COLO829 (cell line): ENCODE results near the gene SHC3.
A peak's percentile ranks its signal among the peaks of the same experiment; 100 is the strongest.

Source experiments
- DNase-seq: peaks from one replicate; pipeline ENCODE4 v3.0.0; 2012; ENCODE audit warnings: low spot score

The SHC3 gene

GRCh38 chr9:89000973-89001916 is 177.4 kb downstream of the SHC3 start:
- DNase-seq, result peak; percentile 69

GRCh38 chr9:89000371-89000781 is 178.2 kb downstream of the SHC3 start:
- no peak for DNase-seq

- no peak for DNase-seq
Observed at GRCh38 chr9:88998911-88999310, 179.7 kb downstream of the SHC3 start.

- DNase-seq, result no peak
Observed at GRCh38 chr9:88998503-88998902, 180.1 kb downstream of the SHC3 start.

- no peak for DNase-seq
Observed at GRCh38 chr9:88997646-88998045, 181.0 kb downstream of the SHC3 start.

- no peak for DNase-seq
Observed at GRCh38 chr9:88996921-88997235, 181.7 kb downstream of the SHC3 start.

- no peak for DNase-seq
Observed at GRCh38 chr9:88996046-88996920, 182.3 kb downstream of the SHC3 start.

- no peak for DNase-seq
Observed at GRCh38 chr9:88995627-88996026, 183.0 kb downstream of the SHC3 start.

- no peak for DNase-seq
Observed at GRCh38 chr9:88995200-88995577, 183.4 kb downstream of the SHC3 start.

GRCh38 chr9:88994469-88995199 is 184.0 kb downstream of the SHC3 start:
- no peak for DNase-seq

- DNase-seq, result no peak
Observed at GRCh38 chr9:88993871-88994460, 184.7 kb downstream of the SHC3 start.

- no peak for DNase-seq
Observed at GRCh38 chr9:88993327-88993726, 185.3 kb downstream of the SHC3 start.

GRCh38 chr9:88992556-88992955 is 186.1 kb downstream of the SHC3 start:
- DNase-seq, result no peak

- DNase-seq, result no peak
Observed at GRCh38 chr9:88991066-88992034, 187.3 kb downstream of the SHC3 start, which contains the start of gene S1PR3. Gene S1PR3, plus strand, starts transcription at chr9:88991468. Its CDS starts 9,733 bp downstream, at chr9:89001201.

GRCh38 chr9:88990729-88991065 is 187.9 kb downstream of the SHC3 start:
- DNase-seq, result no peak

GRCh38 chr9:88990041-88990728 is 188.4 kb downstream of the SHC3 start:
- no peak for DNase-seq

GRCh38 chr9:88988796-88989641 is 189.6 kb downstream of the SHC3 start:
- DNase-seq, result no peak

GRCh38 chr9:88987661-88988060 is 191.0 kb downstream of the SHC3 start:
- no peak for DNase-seq

GRCh38 chr9:88986776-88987175 is 191.8 kb downstream of the SHC3 start:
- no peak for DNase-seq
